C4-2B (cell line): ENCODE data around the gene ATF2.
A peak's percentile ranks its signal among the peaks of the same experiment; 100 is the strongest.

Experiments
- H3K27ac ChIP-seq: fragments of 450-650 bp; 2 replicates; pipeline ENCODE4 v1.5.1; 2017
- ZFX ChIP-seq: fragments of 450-650 bp; IDR thresholded peaks from 2 replicates; pipeline ENCODE4 v1.6.1; 2017
- TF ChIP-seq, protein P1 (sequence below): fragments of 450-650 bp; conservative IDR thresholded peaks from 2 replicates; pipeline ENCODE4 v1.5.1; 2017; ENCODE audit warnings: mild to moderate bottlenecking

The ATF2 gene

DNA sequence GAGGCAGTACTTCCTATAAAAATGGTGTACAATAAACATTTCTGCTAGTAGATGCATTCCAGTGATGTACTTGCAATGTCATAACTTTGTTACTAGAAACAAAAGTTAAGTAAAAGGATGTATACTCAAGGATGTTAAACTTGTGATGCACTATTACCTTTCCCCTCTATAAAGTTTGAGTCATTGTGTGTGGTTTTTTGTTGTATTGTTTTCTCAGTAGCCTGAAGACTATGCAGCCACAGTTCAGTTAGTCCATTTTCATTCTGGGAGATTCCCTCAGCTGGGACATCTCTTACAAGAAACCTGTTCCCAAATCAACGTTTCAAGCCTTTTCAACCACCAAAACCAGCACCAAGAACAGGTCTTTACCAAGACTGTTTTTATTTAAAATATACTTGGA lies 7.9 kb upstream of the ATF2 start:
- TF ChIP-seq, protein P1, sequence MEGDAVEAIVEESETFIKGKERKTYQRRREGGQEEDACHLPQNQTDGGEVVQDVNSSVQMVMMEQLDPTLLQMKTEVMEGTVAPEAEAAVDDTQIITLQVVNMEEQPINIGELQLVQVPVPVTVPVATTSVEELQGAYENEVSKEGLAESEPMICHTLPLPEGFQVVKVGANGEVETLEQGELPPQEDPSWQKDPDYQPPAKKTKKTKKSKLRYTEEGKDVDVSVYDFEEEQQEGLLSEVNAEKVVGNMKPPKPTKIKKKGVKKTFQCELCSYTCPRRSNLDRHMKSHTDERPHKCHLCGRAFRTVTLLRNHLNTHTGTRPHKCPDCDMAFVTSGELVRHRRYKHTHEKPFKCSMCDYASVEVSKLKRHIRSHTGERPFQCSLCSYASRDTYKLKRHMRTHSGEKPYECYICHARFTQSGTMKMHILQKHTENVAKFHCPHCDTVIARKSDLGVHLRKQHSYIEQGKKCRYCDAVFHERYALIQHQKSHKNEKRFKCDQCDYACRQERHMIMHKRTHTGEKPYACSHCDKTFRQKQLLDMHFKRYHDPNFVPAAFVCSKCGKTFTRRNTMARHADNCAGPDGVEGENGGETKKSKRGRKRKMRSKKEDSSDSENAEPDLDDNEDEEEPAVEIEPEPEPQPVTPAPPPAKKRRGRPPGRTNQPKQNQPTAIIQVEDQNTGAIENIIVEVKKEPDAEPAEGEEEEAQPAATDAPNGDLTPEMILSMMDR = no peak
- TF ChIP-seq ZFX = no peak

DNA sequence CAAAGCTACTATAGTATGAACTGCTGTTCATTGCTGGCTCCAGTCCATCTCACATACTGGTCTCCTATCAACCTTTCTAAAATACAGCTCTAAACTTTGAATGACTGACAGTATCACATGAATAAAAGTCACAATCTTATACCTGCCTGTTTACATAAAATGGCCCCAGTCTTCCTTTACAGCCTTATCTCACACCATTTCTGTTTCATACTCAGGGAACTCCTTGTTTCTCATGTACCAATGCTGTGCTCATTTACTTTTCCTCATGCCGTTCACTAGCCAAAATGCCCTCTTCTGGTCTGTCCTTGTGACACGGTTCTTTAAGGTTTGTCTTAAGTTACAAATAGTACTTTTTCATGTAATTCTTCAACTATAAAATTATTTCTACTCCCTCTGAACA lies 7.3 kb upstream of the ATF2 start:
- no peak overlapping the region for H3K27ac ChIP-seq
- TF ChIP-seq, protein P1 = 0 out of 2 replicates have a peak, but pooled peaks have one; percentile 4
- no peak for TF ChIP-seq ZFX

More for the DNA sequence above, 7.9 kb upstream of the ATF2 start:
- H3K27ac ChIP-seq = no peak overlapping the region

DNA sequence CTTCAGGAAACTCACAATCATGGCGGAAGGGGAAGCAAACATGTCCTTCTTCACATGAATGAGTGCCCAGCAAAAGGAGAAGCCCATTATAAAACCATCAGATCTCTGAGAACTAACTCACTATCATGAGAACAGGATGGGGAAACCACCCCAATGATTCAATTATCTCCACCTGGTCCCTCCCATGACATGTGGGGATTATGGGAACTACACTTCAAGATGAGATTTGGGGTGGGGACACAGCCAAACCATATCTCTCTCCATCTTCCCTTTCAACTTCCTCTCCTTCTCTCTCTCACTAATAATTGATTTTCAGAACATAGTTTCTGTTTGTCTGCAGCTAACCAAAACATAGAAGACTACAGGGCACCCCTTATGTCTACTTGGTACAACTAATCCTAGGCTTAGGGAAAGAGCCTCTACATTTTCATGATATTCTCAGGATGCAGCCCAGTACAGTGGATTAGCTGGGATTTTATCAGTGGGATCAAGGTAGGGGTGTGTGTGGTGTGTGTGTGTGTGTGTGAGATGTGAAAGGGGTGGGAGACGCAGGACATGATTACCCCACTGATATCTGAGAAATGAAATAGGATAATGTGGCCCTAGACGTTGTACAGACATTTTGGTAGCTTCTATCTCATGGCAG lies 2.8 kb upstream of the ATF2 start:
- TF ChIP-seq, protein P1 = no peak
- TF ChIP-seq ZFX = no peak
- H3K27ac ChIP-seq = no peak overlapping the region

DNA sequence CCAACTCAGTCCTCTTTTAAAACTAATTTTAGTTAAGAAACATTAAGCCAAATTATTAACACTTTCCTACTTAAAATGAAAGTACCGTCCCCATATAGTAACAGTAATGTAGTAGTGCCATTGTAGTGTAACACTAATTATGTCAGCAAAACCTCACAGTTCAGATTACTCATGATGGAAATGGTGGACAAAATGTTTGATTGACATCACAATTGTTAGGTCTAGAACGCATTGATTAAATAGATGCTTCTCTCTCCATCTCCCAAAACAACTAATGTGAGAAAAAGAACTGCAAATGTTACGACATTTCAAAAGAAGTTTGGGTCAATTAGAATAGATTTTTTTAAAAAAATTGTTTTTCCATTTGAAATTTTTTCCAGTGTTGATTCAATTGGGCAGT lies 1.2 kb upstream of the ATF2 start:
- no peak for TF ChIP-seq ZFX
- TF ChIP-seq, protein P1 = no peak
- H3K27ac ChIP-seq = no peak overlapping the region

DNA sequence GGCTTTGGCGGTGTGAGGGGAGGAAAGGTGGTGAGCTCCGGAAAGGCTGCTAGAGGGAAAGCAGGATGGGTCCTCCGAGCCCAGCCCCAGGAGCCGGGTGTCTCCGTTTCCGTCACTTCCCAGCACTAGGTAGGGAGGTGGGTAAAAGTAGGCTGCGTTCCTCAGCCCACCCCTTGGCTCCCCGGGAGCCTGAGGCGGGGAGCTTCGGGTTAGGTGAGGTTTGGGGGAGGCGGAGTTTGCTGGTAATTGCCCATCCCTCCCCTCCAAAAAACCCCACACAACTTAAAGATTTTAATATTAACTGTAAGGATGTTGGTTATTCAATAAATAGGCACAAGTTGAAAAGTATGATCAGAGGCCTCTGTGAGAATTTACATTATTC lies 552 bp upstream of the ATF2 start:
- TF ChIP-seq ZFX = no peak
- TF ChIP-seq, protein P1 = no peak
- H3K27ac ChIP-seq = peak overlapping the region; percentile 80

DNA sequence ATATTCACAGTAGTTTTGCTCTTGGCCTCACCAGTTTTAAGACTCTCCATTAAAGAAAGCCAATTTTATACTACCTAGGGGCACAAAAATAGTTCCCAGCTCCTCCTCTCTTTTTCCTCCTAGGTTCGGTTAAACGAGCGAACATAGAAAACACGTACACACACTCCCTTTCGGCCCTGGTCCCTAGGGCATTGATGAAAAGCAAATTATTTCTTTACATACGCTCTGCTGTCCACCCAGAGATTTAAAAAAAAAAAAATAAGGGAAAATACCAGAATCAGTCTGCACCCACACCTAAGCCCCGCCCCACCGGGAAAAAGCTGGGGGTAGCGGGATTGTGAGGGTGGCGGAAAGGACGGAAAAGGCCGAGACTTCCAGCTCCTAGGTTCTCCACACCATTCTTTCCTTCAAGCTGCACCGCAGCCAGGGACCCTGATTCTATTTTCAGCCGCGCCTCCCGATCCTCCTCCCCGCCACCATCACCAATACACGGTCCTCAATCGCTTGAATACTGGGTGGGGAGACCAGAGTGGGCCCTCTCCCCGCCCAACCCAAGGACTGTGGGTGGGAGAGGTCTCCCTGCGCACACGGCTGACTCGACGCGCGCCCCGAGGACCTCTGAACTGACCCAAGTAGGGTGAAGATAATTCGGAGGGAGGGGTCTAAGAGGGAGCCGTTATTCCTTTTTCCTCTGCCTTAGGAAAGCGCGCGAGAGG lies 769 bp downstream of the ATF2 start:
- H3K27ac ChIP-seq = peak overlapping the region; percentile 80

DNA sequence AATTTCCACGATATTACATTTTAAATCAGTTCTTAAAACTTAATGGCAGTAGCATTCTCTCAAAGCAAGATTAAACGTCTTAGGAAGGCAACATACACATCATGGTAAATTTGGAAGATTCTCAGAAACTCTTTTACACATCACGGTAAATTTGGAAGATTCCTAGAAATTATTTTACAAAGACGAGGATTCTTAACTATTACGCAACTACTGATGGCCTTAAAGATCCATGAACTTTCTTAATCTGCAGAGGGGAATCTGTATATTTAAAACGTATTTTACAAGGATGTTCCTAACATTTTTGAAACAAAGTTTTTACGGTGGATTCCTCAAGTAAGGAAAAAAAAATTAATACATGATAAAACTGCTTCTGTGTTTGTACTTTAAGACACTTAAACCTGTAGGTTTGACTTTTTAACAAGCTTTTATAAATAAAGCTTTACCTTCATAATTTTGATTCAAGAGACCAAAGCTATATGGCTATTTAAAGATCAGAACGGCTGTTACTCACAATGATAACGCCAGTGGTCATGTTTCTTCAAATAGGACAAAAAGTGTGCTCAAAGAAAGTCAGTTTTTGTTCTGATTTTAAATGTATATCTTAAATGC lies 1.7 kb downstream of the ATF2 start:
- TF ChIP-seq, protein P1 = no peak
- no peak for TF ChIP-seq ZFX
- H3K27ac ChIP-seq = no peak overlapping the region

More for the DNA sequence above, 769 bp downstream of the ATF2 start:
- TF ChIP-seq, protein P1 = no peak
- TF ChIP-seq ZFX = no peak
